NK-92 (cell line): ENCODE results near the gene ENDOV.

Experiments
- DNase-seq: peaks from one replicate; lab custom pipeline; 2025; ENCODE audit not compliant: unreplicated experiment; lab: John Stamatoyannopoulos, UW

ENDOV gene

DNA sequence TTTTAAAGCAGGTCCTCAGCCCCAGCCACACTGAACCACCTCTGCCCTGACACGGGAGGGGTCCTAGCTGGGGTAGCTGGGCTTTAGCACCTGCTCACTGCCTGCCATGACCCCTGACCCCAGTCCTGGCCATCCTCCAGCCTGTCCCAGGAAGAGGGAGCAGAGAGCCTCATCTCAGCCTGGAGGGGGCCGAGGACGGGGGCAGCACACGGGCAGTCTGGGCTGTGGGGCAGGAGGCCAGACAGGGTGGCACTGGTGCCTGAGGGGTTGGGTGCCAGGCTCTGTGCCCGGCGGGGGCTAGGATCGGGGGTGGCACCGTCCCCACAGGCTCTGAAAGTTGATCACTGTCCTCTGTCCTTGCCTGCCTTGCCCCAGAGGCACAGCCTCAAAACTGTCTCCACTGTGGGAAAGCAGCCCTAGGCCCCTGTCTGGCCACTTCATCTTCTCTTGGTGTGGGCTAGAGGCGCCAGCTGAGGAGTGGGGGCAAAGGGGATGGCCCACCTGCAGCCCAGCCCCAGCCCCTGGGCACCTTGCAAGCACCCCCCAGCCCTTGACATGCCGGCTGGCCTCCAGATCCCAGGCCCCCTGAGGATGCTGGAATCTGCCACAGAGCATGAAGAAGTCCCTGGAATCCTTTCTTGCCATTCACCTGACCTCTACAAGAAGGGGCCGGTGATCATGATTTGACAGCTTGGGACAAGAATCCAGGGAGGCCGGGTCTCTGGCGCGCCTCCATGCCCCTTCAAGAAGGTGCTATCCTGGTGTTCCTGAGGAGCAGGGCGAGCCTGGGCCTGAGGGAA is 15.7 kb downstream of the ENDOV start:
- DNase-seq: no peak

DNA sequence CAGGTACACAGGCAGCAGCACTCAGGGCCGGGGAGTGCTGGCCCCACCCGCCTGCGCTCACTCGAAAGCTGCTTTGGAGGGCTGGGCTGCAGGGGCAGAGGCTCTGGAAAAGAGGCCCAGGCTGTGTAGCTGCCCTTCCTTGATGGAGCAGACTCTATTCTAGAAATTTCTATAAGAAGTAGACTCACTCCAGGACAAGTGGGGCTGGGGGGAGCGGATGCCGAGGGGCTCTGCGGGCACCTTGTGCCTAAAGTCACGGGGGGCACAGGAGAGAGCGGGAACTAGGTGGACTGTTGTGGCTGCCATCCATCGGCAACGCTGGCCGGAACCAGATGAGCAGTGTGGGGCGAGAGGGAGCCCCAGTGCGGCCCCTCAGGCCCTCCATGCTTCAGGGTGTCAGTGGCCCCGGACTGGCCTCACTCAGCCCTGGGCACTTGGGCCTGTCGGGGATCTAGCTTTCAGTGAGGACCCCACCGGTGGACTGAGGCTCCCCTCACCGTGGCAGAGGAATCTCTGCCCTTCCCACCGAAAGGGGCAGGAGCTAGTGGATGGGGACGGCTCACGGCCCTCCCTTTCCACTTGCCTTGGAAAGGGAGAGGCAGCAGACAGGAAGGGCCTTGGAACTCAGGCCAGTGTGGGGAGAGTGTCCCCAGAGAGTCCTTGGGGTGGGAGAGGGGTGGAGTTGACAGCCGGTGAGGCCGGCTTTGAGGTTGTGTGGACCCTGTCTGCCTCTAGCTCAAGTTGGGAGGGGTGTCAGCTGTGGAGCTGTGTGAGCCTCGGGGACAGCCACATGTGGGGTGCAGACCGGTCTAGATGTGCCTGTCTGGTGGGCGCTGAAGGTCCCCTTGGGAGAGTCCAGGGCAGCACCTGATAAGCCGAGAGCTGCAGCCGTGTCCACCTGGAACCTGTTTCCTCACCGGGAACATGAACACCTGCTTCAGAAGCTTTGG is 16.6 kb downstream of the ENDOV start:
- no peak for DNase-seq

DNA sequence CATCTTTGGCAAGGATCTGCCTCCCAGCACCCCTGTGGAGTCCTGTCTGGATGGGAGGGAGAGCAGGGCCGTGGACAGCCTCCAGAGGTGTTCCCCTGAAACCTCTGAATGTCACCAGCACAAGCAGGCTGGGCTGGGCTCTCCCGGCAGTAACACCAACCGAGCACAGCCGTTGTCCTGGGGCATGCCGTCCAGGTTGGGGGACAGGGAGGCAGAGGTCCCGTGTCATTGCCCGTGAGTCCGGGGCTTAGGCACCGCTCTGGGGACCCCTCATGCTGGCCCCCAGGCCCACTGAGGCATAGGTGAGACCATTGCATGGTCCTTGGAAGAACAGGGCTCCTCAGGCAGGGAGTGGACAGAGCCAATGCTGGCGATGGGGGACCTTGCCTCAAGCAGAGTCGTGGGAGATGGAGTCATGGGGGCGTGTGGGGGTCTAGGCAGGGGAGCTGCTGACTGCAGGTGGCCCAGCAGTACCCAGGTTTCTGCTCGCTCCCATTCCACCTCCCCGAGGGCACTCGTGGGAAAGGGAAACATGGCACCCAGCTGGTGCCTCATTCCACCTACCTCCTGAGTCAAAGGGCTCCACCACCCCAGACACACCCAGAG is 17.5 kb downstream of the ENDOV start:
- DNase-seq: no peak

DNA sequence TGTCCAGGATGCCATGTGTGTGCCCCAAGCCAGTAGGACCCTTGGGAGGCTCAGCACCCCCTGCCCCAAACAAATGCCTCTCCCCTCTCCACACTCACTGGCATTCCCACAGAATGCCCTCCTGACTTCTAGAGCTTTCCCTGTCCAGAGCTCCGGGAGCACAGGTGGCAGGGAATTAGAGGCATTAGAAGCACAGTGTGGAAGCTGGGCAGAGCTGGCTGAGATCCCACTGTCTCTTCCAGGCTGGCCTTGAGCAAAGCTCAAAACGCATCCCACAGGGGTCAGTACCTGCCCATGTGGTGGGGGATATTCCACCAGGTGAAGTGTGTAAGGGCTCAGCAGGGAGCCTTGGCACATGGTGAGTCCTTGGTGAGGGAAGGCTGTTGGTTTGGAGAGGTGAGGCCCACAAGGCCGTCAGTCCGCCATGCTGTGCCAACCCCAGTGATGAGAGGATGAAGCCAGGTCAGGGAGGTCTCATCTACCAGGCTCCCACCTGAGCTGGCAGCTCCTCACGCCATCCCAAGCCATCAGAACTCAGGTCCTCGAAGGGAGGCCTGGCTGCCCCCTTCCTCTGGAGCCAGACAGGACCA is 18.1 kb downstream of the ENDOV start:
- DNase-seq: no peak

DNA sequence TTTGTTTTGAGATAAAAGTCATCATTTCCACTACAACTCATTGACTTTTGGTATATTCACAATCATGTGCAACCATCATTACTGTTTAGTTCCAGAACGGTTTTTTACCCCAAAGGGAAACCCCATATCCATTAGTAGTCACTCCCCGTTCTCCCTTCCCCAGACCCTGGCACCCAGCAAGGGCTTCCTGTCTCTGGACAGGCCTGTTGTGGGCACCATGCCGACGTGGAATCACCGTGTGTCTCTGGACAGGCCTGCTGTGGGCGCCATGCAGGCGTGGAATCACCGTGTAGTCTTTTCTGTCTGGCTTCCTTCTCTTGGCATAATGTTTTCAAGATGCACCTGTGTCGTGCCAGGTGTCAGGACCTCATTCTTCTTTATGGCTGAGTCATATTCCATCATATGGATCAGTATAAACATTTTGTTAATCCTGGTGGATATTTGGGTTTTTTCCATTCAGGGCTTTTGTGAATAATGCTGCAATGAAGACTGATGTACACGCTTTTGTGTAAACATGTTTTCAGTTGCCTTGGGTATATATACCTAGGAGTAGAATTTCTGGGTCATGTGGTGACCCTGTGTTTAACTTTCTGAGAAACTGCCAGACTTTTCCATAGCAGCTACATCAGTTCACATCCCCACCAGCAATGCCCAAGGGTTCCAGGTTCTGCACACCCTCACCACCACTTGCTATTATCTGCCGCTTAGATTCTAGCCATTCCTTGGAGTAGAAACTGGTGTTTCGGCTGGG is 19.1 kb downstream of the ENDOV start:
- DNase-seq: no peak

DNA sequence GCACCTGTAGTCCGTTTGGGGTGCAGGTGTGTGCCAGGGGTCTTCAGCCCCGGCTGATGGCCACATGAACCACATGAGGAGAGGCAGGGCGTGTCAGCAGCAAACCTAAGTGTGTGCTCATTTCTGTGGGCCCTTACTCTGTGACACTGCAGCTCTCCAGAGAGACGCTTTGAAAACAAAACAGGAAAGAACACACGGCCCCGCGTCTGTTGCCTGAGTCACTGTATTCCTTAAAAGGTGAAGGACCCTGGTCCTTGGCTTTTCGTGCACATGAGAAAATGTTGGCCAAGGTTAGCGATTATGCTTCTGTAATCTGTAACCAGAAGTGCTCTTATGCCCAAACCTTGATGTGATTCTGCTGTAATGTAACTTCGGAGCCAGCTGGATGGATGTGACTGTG is 22.6 kb downstream of the ENDOV start:
- no peak for DNase-seq

DNA sequence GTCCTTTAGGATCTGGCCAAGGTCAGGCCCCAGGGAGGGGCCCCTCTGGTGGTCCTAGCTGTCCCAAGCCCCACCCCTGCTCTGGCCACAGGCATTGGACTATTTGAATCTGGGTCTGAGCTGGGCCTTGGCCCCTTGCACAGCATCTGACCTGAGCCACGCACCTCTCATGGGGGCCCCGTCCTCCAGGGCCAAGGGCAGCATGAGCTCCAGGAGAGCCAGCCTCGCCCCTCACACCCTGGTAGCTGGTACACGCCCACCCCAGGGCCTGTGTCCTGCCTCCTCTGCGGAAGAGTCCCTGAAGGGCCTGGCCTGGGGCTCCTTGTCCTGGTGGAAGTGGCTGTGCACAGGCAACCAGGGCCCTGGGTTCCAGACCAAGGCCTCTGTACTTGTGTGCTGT is 23.8 kb downstream of the ENDOV start:
- no peak for DNase-seq

DNA sequence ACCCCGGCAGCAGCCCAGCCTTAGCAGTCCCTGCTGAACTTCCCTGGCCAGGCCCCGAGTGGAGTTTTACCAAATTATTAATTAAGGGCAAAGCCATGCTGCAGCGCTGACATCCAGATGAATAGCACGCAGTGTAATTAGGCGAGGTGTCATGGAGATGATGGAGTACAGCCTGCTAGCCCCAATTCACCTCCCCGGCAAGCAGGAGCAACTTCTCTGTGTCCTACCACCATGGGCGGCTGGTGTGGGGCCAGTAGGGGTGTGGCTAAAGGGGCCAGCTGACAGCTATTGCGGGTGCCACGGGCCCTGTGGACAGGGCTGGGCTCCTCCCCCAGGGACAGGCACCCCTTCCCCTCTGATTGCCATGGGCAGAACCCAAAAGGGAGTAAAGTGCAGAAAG is 24.5 kb downstream of the ENDOV start:
- DNase-seq: no peak

DNA sequence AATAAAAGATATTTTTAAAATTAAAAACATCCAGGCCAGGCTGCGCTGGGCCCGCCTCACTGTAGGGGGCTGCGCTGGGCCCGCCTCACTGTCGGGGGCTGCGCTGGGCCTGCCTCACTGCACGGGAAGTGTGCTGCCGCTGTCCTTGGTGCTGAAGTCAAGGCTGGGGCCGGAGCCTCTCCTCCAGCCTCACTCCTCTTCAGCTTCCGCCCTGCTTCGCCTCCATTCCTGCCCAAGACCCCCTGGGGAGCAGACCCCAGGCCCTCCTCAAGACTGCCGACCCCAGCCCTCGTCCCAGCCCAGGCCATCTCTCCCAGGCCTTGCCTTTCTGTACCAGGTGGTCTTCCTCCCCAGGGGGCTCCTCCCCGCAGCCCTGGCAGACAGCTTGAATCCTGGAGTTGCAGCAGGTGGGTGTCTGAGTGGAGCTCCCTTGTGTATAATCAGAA is 26.2 kb downstream of the ENDOV start:
- no peak for DNase-seq

DNA sequence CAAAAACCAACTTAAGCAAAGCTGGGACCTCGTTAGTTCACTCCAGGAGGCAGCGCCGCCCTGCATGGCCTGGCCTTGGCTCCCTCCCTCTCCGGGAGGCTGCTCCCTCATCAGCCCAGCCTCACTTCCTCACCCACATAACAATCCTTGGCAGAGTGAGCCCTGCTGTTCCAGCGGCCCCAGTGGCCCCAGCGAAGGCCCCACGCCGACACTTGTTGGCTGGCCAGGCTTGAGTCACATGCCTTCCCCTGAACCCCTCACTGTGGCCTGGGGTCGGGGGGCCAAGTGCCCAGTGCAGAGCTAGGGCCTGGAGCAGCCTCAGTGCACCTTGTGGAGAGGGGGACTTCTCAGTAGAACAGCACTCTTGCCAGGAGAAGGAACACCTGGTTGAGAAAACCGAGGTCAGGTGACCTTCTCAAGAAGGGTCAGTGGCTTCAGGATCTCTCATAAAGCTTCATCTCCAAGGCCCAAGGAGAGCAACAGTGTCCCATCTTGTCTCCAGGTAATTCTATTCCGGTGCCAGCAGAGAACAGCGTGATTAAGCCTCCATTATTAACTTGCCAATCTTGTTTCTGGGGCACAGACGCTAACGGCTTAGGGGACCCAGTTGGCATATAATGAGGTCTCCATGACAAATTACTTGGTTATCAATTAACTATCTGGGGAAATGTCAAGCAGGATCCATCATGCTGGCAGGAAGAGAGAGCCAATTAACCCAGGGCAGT is 26.8 kb downstream of the ENDOV start:
- no peak for DNase-seq

DNA sequence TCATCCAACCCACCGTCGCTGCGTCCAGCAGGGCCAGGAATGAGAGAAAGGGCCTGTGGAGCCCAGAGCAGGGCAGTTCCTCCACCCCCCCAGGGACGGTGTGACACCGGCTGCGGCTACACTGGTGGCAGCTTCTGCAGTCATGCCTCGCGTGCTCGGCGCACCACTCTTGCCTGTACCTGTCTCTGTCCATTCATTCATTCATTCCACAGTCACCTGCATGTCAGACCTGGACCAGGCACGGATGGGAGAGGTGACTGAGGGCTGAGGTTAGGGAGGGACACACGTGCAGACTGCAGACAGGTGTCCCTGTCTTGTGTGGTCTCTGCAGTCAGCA is 27.3 kb downstream of the ENDOV start:
- DNase-seq: no peak

DNA sequence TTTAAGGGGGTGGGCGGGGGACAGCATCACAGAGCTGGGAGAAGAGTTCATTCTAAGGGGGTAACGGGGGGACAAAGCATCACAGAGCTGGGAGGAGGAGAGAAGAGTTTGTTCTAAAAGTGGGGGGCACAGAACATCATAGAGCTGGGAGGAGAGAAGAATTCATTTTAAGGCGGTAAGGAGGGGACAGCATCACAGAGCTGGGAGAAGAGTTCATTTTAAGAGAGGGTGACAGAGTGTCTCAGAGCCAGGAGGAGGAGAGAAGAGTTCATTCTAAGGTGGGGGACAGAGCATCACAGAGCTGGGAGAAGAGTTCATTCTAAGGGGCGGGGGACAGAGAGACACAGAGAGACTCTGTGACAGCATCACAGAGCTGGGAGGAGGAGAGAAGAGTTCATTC is 27.8 kb downstream of the ENDOV start:
- no peak for DNase-seq

DNA sequence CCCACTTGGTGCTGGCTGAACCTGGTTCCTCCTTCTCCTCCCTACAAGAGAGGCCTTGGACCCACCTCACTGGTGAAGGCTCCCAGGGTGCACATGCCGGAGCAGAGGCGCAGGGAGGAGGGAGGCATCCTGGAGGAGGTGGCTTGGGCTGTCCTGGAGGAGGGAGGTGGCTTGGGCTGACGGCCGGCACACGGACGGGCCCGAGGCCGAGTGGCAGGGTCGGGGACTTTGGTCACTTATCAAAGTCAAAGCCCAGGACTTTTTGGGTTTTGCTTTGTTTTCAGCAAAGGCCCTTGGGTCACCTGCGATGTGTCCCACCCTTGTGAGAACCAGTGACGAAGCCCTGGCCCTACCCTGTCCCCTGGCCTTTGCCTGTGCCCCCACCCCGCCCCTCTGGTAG is 28.5 kb downstream of the ENDOV start:
- no peak for DNase-seq

DNA sequence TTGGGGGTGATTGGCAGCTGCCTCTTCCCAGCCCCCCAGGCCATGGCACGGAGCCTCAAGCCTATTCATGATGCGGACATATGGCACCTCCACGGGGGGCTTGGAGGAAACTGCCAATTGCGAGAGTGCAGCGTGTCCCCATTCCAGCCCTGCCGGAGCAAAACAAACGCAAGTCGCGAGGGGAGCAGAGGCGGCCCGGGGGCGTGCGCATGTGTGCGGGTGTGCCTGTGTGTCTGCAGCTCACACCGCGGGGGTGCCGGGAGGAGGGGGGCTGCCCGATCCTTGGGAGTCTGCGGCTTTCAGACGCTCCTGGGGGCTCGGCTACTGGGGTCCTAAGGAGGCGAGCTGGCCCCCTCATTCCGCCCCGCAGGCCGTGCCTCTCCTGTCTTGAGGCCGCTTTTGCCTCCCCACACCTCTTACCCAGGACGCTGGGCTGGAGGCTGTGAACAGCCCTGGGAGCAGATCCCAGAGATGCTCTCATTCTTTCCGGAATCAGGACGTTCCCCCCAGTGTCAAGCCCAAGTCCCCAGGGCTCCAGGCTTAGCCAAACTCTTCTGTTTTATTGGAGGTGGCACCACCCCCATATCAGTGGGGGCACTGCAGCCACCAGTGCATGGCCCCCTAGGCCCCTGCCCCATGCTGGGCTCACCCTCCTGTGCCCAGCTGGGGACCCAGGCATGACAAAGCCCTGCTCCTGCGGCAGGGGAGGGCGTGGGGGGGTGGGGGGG is 29.1 kb downstream of the ENDOV start:
- DNase-seq: no peak

DNA sequence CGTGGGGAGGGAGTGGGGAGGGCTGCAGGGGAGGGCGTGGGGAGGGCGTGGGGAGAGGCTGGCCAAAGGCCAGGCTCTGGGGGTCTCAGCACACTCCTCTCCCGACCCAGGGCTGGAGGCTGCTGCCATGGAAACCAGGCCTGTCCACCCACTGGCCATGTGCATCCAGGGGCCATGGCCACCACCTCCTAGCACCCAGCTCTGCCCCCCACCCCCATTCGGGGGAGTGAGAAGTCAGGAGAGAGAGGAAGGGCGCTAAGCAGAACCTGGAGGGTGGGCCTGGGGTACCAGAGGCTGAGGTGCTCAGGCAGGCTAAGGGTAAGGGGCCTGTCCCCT is 29.6 kb downstream of the ENDOV start:
- no peak for DNase-seq

DNA sequence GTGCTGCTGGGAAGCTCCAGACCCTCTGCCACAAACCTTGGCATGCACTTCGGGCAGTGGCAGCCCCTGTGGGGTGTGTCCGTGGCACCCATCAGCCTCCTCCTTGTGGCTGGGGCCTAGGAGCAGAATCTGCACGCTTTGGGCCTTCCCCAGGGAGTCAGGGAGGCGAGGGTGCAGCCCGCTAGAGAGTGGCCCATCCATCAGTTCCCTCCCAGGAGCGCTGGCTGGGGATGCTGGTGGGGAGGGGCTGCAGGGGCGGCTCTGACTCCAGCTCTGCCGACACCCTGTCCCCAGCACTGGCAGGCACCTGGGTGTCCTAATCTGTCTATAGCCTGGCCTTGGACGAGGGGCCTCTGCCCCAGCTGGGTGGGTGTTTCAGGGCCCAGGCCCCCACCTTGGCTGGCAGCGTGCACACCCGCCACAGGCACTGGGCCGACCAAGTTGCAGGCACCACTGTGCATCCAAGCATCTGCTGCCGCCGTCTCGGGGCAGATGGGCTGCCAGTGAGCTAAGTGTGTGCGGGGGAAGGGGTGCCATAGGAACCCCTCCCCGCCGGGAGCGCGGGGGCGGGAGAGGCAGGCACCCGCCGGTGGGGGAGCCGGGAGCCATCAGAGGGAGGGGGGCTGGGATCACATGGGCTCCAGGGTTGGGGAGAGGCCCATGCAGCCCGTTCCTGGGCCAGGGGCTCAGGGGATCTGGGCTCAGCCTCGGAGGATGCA is 30.2 kb downstream of the ENDOV start:
- DNase-seq: no peak

DNA sequence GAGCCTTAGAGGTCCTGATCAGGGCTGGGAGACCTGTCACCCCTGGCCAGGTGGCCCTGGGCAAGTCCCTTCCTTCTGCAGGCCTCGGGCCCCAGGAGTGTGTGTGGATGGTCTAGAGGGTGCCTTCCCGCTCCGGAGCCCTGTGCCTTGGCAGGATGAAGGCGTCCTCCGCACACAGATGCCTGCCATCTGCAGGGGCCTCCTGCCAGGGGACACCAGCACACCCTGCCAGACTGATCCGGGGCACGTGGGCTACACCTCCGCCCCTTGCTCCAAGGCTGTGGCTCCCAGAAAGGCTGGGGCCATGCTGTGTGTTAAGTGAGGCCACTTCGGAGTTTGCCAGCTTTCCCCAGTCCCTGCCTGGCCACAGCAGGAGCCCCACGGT is 30.8 kb downstream of the ENDOV start:
- DNase-seq: no peak

DNA sequence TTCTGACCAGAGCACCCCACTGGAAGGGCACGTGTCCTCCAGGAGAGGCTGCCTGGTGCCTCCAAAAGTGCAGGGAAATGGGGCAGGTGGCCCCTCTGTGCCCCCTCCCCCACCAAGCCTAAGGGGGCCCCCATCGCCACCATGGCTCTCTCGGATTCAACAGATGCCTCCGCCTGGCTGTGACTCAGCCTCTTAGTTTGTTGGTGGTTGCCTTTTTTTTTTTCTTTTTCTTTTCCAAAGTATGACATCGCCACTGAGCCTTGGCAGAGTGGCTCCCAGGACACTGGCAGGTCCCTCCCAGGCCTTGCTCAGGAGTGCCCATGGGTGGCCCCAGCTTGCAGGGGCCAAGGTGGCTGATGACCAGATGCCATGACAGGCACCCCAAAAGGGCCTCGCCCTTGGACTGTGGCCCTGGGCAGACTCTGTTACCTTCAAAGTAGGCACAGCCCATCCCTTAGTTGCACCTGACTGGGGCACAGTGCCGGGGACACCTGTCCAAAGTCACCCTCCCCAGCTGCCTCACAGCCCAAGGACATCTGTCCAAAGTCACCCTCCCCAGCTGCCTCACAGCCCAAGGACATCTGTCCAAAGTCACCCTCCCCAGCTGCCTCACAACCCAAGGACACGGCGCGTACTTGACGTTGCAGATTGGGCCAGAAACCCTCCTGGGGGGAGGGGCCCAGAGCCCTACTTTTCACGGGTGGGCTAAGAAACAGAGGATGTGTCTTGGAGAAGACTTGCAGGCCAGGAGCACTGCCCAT is 31.9 kb downstream of the ENDOV start:
- no peak for DNase-seq
